K562 (cell line): ENCODE measurements around the gene ZNF439.
"Not testable (repeated sequence)": the region's sequence is repeated elsewhere in the genome, so short reads cannot be mapped to it uniquely, and the experiment has no call there.

ENCODE experiments used
- CHD1 ChIP-seq: fragments of 200-600 bp; sonication (generic); IDR thresholded peaks from one replicate; pipeline ENCODE4 v1.6.1; 2012; ENCODE audit warnings: mild to moderate bottlenecking, moderate library complexity, low read length, inconsistent platforms
- CTCF ChIP-seq, 3 experiments: IDR thresholded peaks in 2 of 3; conservative IDR thresholded peaks in 1 of 3; 2 replicates each; pipeline ENCODE4 v1.5.1; 2011 to 2012; ENCODE audit warnings: low read length in 3 of 3, mild to moderate bottlenecking in 3 of 3, control low read depth in 2 of 3, improper control_type of control experiment in 1 of 3, inconsistent platforms in 1 of 3, low read depth in 1 of 3, mixed read lengths in 1 of 3, moderate library complexity in 1 of 3; ENCODE audit not compliant: insufficient read depth in 2 of 3
- FOXK2 ChIP-seq, 2 experiments: fragments of 450-650 bp; IDR thresholded peaks in 1 of 2; conservative IDR thresholded peaks in 1 of 2; 2 replicates each; pipeline ENCODE4 v1.6.1; 2016; ENCODE audit warnings: low read depth in 2 of 2, mild to moderate bottlenecking in 1 of 2
- GABPB1 ChIP-seq: sonication (generic); formaldehyde crosslinking; IDR thresholded peaks from 2 replicates; pipeline ENCODE4 v1.8.0; 2022; ENCODE audit warnings: mild to moderate bottlenecking, missing genetic modification reagents
- HCFC1 ChIP-seq: IDR thresholded peaks from 2 replicates; pipeline ENCODE4 v1.6.1; 2012; ENCODE audit warnings: low read depth, low read length, improper control_type of control experiment
- NFIC ChIP-seq: fragments of 450-650 bp; IDR thresholded peaks from 2 replicates; pipeline ENCODE4 v1.6.1; 2017; ENCODE audit warnings: mild to moderate bottlenecking, inconsistent platforms
- NR2C2 ChIP-seq, 2 experiments: fragments of 200-800 bp in 1 of 2; sonication (Bioruptor generic) in 1 of 2; sonication (generic) in 1 of 2; formaldehyde crosslinking in 1 of 2; IDR thresholded peaks; 2 replicates each; pipeline versions ENCODE4 v1.6.1 to v1.8.0; 2016 to 2022; ENCODE audit warnings: mild to moderate bottlenecking in 1 of 2, missing compliant biosample characterization in 1 of 2, missing genetic modification characterization in 1 of 2, missing genetic modification reagents in 1 of 2
- THRAP3 ChIP-seq: fragments of 450-650 bp; IDR thresholded peaks from 2 replicates; pipeline ENCODE4 v1.6.1; 2016; ENCODE audit warnings: mild to moderate bottlenecking, inconsistent platforms, borderline replicate concordance
- UBTF ChIP-seq, 2 experiments: IDR thresholded peaks; 2 replicates each; pipeline ENCODE4 v1.6.1; 2012; ENCODE audit warnings: improper control_type of control experiment in 2 of 2, low read depth in 2 of 2, low read length in 2 of 2, borderline replicate concordance in 1 of 2
- YY1 ChIP-seq, 3 experiments: IDR thresholded peaks; 2 replicates each; pipeline ENCODE4 v1.6.1; 2011; ENCODE audit warnings: low read length in 2 of 3, mild to moderate bottlenecking in 2 of 3, moderate library complexity in 2 of 3, borderline replicate concordance in 1 of 3, control low read depth in 1 of 3, low read depth in 1 of 3; ENCODE audit not compliant: insufficient read depth in 3 of 3, insufficient replicate concordance in 2 of 3, control insufficient read depth in 1 of 3, insufficient read length in 1 of 3; ENCODE audit errors: extremely low read depth in 1 of 3
- ZEB2 ChIP-seq: fragments of 450-650 bp; IDR thresholded peaks from 2 replicates; pipeline ENCODE4 v1.6.1; 2016
- ZKSCAN3 ChIP-seq: fragments of 250-450 bp; sonication (Bioruptor Pico); IDR thresholded peaks from 2 replicates; pipeline ENCODE4 v1.4.0; 2020

GRCh38 chr19:11867766-11868165 lies 19.2 kb downstream of the ZNF439 start:
- not testable (repeated sequence) for TF ChIP-seq ZEB2; GABPB1 (CRISPR knock-in tag); CTCF (IDR thresholded peaks at IDR 0.05 in 2 of 3, conservative IDR thresholded peaks at IDR 0.05 in 1 of 3; ENCODE audit: insufficient read depth in 2 of 3, low read depth in 1 of 3, low read length in 3 of 3); HCFC1; UBTF (IDR thresholded peaks at IDR 0.05; ENCODE audit: borderline replicate concordance in 1 of 2, low read depth in 2 of 2, low read length in 2 of 2); FOXK2 (conservative IDR thresholded peaks at IDR 0.05 in 1 of 2, IDR thresholded peaks at IDR 0.05 in 1 of 2; ENCODE audit: low read depth in 2 of 2); NFIC; THRAP3; CHD1; YY1 (IDR thresholded peaks at IDR 0.05; ENCODE audit: borderline replicate concordance in 1 of 3, control insufficient read depth in 1 of 3, extremely low read depth in 1 of 3, insufficient read depth in 3 of 3, insufficient read length in 1 of 3, insufficient replicate concordance in 2 of 3, low read depth in 1 of 3, low read length in 2 of 3); ZKSCAN3 (CRISPR knock-in tag); NR2C2 (CRISPR knock-in tag; IDR thresholded peaks at IDR 0.05); NR2C2 (tag; IDR thresholded peaks at IDR 0.05)
